Bronchial epithelial cell (primary cell): Measurements from ENCODE around the gene DTL. TPM values are rescaled to one million over a fixed set of nuclear protein-coding genes. Genes with fewer than 3 reads are reported as not detected.
A peak's percentile ranks its signal among the peaks of the same experiment; 100 is the strongest.

Source experiments
- DNase-seq: peaks from one replicate; pipeline ENCODE4 v3.0.0-alpha.2; 2010; ENCODE audit warnings: low read depth
- FAIRE-seq: peaks from 2 replicates; lab custom pipeline; 2011; peaks lifted over from hg19 to GRCh38; lab: Jason Lieb, UNC
- H3K27me3 ChIP-seq: 2 replicates; pipeline ENCODE4 v1.5.1; 2011; ENCODE audit warnings: low read length; ENCODE audit not compliant: control insufficient read depth, insufficient read depth
- H3K36me3 ChIP-seq: 2 replicates; pipeline ENCODE4 v1.5.1; 2011; ENCODE audit warnings: low read length; ENCODE audit not compliant: control insufficient read depth, insufficient read depth
- H3K4me3 ChIP-seq: 2 replicates; pipeline ENCODE4 v1.5.1; 2011; ENCODE audit warnings: mild to moderate bottlenecking, low read depth, low read length, control low read depth
- CTCF ChIP-seq: IDR thresholded peaks from 2 replicates; pipeline ENCODE4 v1.5.1; 2011; ENCODE audit warnings: mild to moderate bottlenecking, moderate library complexity, low read length, control low read depth, inconsistent platforms; ENCODE audit not compliant: insufficient read depth, severe bottlenecking
- total RNA-seq: library from RNA; depleted of rRNA; stranded (reverse); fragments of >200 nt; gene quantifications from 2 replicates; pipeline ENCODE4 v1.2.1, GENCODE V29; 2014

Gene DTL
- total RNA-seq, 1 donor from 2014 or later, result 0.26 TPM

GRCh38 chr1:212108187-212108586 lies 72.6 kb downstream of the DTL start:
- no peak for FAIRE-seq

GRCh38 chr1:212108981-212109380 lies 73.4 kb downstream of the DTL start:
- no peak for TF ChIP-seq CTCF
- Histone ChIP-seq H3K36me3 (no peaks in the 10 kb centered on the region), H3K27me3 (no peaks in the 10 kb centered on the region), H3K4me3 (no peak overlapping the region)
- FAIRE-seq (no peak), DNase-seq (no peak)

More at GRCh38 chr1:212108187-212108586, 72.6 kb downstream of the DTL start:
- TF ChIP-seq CTCF, result no peak
- Histone ChIP-seq H3K27me3 (no peaks in the 10 kb centered on the region), H3K36me3 (no peaks in the 10 kb centered on the region), H3K4me3 (no peak overlapping the region)
- DNase-seq, result no peak

- DNase-seq, result no peak
- TF ChIP-seq CTCF, result no peak
- Histone ChIP-seq H3K27me3 (no peaks in the 10 kb centered on the region), H3K36me3 (no peaks in the 10 kb centered on the region), H3K4me3 (no peak overlapping the region)
- no peak for FAIRE-seq
These were observed 74.2 kb downstream of the DTL start for GRCh38 chr1:212109728-212110127.

- no peaks in the 10 kb centered on the region for H3K36me3 ChIP-seq
- DNase-seq, result no peak
- peak; percentile 5 for TF ChIP-seq CTCF
- FAIRE-seq, result no peak
- H3K4me3 ChIP-seq, result no peak overlapping the region
- no peaks in the 10 kb centered on the region for H3K27me3 ChIP-seq
These were observed 75.1 kb downstream of the DTL start for GRCh38 chr1:212110617-212111016.

- DNase-seq (no peak), FAIRE-seq (no peak)
- Histone ChIP-seq H3K4me3 (no peak overlapping the region), H3K27me3 (no peaks in the 10 kb centered on the region), H3K36me3 (no peaks in the 10 kb centered on the region)
- TF ChIP-seq CTCF, result no peak
These were observed 76.0 kb downstream of the DTL start for GRCh38 chr1:212111536-212111935.

- FAIRE-seq (no peak), DNase-seq (no peak)
- Histone ChIP-seq H3K36me3 (no peaks in the 10 kb centered on the region), H3K27me3 (no peaks in the 10 kb centered on the region), H3K4me3 (no peak overlapping the region)
- no peak for TF ChIP-seq CTCF
These were observed 78.2 kb downstream of the DTL start for GRCh38 chr1:212113706-212114105.
